Thymus (tissue), 2 donors: ENCODE measurements around the gene GSTM5. TPM values are rescaled to one million over a fixed set of nuclear protein-coding genes. Genes with fewer than 3 reads are reported as not detected.

ENCODE experiments used
- polyA plus RNA-seq: library from polyadenylated mRNA; stranded (reverse); fragments of 200-250 nt; gene quantifications from one replicate; pipeline ENCODE4 v1.2.3, GENCODE V29; 2013
- total RNA-seq: library from RNA; stranded (reverse); fragments of 120-200 nt; gene quantifications from one replicate; pipeline ENCODE4 v1.2.4, GENCODE V29; 2013
- donor health status: healthy.

Gene GSTM5
- total and polyA plus RNA-seq, 2 donors: 2.3 to 4.1 TPM

Other genes with a start within 250 kb of the GSTM5 start
- gene SYPL2, start 245.7 kb upstream of the GSTM5 start, total RNA-seq: 0.05 TPM
- gene SYPL2, start 245.7 kb upstream of the GSTM5 start, polyA plus RNA-seq: 0.34 TPM
- 5.4 TPM for gene ATXN7L2, start 228.3 kb upstream of the GSTM5 start, total RNA-seq
- 19.6 TPM for gene ATXN7L2, start 228.3 kb upstream of the GSTM5 start, polyA plus RNA-seq
- 3.3 TPM for gene CYB561D1, start 218.2 kb upstream of the GSTM5 start, total RNA-seq
- 9.4 TPM for gene CYB561D1, start 218.2 kb upstream of the GSTM5 start, polyA plus RNA-seq
- gene AMIGO1, start 202.5 kb upstream of the GSTM5 start, total RNA-seq: 2.5 TPM
- 2.3 TPM for gene AMIGO1, start 202.5 kb upstream of the GSTM5 start, polyA plus RNA-seq
- 0.42 TPM for gene GPR61, start 172.4 kb upstream of the GSTM5 start, total RNA-seq
- gene GPR61, start 172.4 kb upstream of the GSTM5 start, polyA plus RNA-seq: 0.07 TPM
- 7.7 TPM for gene GNAI3, start 163.6 kb upstream of the GSTM5 start, total RNA-seq
- gene GNAI3, start 163.6 kb upstream of the GSTM5 start, polyA plus RNA-seq: 4.7 TPM
- 0.14 TPM for gene GNAT2, start 92.6 kb upstream of the GSTM5 start, total RNA-seq
- gene GNAT2, start 92.6 kb upstream of the GSTM5 start, polyA plus RNA-seq: 0.05 TPM
- 24.8 TPM for gene AMPD2, start 92.4 kb upstream of the GSTM5 start, total RNA-seq
- gene AMPD2, start 92.4 kb upstream of the GSTM5 start, polyA plus RNA-seq: 32.8 TPM
- 6.7 TPM for gene GSTM4, start 56.2 kb upstream of the GSTM5 start, total RNA-seq
- 15.6 TPM for gene GSTM4, start 56.2 kb upstream of the GSTM5 start, polyA plus RNA-seq
- 14.7 TPM for gene GSTM2, start 44.2 kb upstream of the GSTM5 start, total RNA-seq
- gene GSTM2, start 44.2 kb upstream of the GSTM5 start, polyA plus RNA-seq: 100 TPM
- 12.9 TPM for gene GSTM1, start 24.4 kb upstream of the GSTM5 start, total RNA-seq
- gene GSTM1, start 24.4 kb upstream of the GSTM5 start, polyA plus RNA-seq: 0.27 TPM
- gene GSTM3, start 28.8 kb downstream of the GSTM5 start, total RNA-seq: 14.8 TPM
- 35.5 TPM for gene GSTM3, start 28.8 kb downstream of the GSTM5 start, polyA plus RNA-seq
- not detected for gene EPS8L3, start 51.7 kb downstream of the GSTM5 start, total RNA-seq
- 0.02 TPM for gene EPS8L3, start 51.7 kb downstream of the GSTM5 start, polyA plus RNA-seq
- gene CSF1, start 198.6 kb downstream of the GSTM5 start, total RNA-seq: 5.6 TPM
- gene CSF1, start 198.6 kb downstream of the GSTM5 start, polyA plus RNA-seq: 11.1 TPM